22Rv1 (cell line): ENCODE results near the gene IQCM.

Experiments used
- ZFX ChIP-seq: fragments of 450-650 bp; IDR thresholded peaks from 2 replicates; pipeline ENCODE4 v1.6.1; 2017; ENCODE audit warnings: antibody characterized with exemption, borderline replicate concordance
- TF ChIP-seq, protein P1 (sequence below): fragments of 450-650 bp; IDR thresholded peaks from 2 replicates; pipeline ENCODE4 v1.5.1; 2017; ENCODE audit warnings: mild to moderate bottlenecking

- TF ChIP-seq, protein P1, sequence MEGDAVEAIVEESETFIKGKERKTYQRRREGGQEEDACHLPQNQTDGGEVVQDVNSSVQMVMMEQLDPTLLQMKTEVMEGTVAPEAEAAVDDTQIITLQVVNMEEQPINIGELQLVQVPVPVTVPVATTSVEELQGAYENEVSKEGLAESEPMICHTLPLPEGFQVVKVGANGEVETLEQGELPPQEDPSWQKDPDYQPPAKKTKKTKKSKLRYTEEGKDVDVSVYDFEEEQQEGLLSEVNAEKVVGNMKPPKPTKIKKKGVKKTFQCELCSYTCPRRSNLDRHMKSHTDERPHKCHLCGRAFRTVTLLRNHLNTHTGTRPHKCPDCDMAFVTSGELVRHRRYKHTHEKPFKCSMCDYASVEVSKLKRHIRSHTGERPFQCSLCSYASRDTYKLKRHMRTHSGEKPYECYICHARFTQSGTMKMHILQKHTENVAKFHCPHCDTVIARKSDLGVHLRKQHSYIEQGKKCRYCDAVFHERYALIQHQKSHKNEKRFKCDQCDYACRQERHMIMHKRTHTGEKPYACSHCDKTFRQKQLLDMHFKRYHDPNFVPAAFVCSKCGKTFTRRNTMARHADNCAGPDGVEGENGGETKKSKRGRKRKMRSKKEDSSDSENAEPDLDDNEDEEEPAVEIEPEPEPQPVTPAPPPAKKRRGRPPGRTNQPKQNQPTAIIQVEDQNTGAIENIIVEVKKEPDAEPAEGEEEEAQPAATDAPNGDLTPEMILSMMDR = no peak
- TF ChIP-seq ZFX = no peak
Observed at GRCh38 chr4:149746276-149746675, 69.4 kb downstream of the IQCM start.
